ENCODE results near the gene TRIM26.

GRCh38 chr6:30227763-30228487, 14.7 kb upstream of the TRIM26 start:
- TF ChIP-seq, protein P1, sequence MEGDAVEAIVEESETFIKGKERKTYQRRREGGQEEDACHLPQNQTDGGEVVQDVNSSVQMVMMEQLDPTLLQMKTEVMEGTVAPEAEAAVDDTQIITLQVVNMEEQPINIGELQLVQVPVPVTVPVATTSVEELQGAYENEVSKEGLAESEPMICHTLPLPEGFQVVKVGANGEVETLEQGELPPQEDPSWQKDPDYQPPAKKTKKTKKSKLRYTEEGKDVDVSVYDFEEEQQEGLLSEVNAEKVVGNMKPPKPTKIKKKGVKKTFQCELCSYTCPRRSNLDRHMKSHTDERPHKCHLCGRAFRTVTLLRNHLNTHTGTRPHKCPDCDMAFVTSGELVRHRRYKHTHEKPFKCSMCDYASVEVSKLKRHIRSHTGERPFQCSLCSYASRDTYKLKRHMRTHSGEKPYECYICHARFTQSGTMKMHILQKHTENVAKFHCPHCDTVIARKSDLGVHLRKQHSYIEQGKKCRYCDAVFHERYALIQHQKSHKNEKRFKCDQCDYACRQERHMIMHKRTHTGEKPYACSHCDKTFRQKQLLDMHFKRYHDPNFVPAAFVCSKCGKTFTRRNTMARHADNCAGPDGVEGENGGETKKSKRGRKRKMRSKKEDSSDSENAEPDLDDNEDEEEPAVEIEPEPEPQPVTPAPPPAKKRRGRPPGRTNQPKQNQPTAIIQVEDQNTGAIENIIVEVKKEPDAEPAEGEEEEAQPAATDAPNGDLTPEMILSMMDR (IDR thresholded peaks at IDR 0.05; ENCODE audit: poor library complexity, severe bottlenecking), result no peak
- TF ChIP-seq MXI1 (conservative IDR thresholded peaks at IDR 0.05; ENCODE audit: poor library complexity, severe bottlenecking), result no peak
- TF ChIP-seq EZH2 (IDR thresholded peaks at IDR 0.05; ENCODE audit: borderline replicate concordance, insufficient read depth, low read length, poor library complexity, severe bottlenecking), result no peak
- no peak for TF ChIP-seq TAF1 (IDR thresholded peaks at IDR 0.05; ENCODE audit: low read depth)
- TF ChIP-seq POLR2AphosphoS5 (IDR thresholded peaks at IDR 0.05), result no peak
- TF ChIP-seq EP300 (conservative IDR thresholded peaks at IDR 0.05; ENCODE audit: poor library complexity, severe bottlenecking), result no peak
- TF ChIP-seq, protein P2, sequence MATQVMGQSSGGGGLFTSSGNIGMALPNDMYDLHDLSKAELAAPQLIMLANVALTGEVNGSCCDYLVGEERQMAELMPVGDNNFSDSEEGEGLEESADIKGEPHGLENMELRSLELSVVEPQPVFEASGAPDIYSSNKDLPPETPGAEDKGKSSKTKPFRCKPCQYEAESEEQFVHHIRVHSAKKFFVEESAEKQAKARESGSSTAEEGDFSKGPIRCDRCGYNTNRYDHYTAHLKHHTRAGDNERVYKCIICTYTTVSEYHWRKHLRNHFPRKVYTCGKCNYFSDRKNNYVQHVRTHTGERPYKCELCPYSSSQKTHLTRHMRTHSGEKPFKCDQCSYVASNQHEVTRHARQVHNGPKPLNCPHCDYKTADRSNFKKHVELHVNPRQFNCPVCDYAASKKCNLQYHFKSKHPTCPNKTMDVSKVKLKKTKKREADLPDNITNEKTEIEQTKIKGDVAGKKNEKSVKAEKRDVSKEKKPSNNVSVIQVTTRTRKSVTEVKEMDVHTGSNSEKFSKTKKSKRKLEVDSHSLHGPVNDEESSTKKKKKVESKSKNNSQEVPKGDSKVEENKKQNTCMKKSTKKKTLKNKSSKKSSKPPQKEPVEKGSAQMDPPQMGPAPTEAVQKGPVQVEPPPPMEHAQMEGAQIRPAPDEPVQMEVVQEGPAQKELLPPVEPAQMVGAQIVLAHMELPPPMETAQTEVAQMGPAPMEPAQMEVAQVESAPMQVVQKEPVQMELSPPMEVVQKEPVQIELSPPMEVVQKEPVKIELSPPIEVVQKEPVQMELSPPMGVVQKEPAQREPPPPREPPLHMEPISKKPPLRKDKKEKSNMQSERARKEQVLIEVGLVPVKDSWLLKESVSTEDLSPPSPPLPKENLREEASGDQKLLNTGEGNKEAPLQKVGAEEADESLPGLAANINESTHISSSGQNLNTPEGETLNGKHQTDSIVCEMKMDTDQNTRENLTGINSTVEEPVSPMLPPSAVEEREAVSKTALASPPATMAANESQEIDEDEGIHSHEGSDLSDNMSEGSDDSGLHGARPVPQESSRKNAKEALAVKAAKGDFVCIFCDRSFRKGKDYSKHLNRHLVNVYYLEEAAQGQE (IDR thresholded peaks at IDR 0.05; ENCODE audit: borderline replicate concordance), result no peak

Measured in neural cell (in vitro differentiated cells).